NK-92 treated with Interleukin-12 subunit alpha and Interleukin-12 subunit beta, amount 100 ng/mL, for 24 hours (cell line): ENCODE results near the gene MCEE.
A peak's percentile ranks its signal among the peaks of the same experiment; 100 is the strongest.
"Not testable (repeated sequence)": the region's sequence is repeated elsewhere in the genome, so short reads cannot be mapped to it uniquely, and the experiment has no call there.

Experiments used
- DNase-seq: peaks from one replicate; lab custom pipeline; 2025; lab: John Stamatoyannopoulos, UW

Gene MCEE

DNA sequence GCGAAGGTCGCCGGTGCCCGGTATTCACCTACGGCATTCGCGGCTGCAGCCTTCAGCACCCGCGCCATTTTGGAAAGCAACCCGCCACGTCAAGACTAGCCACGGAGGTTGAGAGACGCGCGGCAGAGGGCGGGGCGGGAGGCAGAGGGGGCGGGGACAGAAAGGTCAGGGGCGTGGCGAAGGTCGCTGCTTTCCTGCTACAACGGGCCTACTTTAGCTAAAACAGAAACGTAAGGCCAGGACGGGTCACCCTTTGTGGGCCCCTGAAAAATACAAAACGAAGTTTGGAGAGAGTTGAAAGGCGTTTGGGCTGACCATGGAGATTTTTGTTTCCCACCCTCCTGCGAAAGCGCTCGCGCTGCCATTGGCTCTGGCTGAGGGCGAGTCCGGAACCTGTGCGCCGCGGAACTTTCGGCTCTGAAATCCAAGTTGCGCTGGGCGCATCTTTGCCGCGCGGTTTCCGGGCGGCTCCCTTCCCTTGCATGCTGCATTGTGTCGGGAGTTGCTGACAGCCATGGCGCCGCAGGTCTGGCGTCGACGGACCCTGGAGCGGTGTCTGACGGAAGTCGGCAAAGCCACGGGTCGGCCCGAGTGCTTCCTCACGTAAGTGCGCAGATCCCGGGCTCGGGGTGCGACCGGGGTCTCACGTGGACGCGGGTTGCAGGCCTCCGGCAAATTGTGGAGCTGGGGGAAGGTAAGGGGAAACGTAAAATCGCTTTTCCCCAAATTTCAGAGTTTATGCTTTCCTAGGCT is at the start of gene MCEE, which contains the start of gene MPHOSPH10:
Gene MCEE (minus strand): TSS at position 78 of the 753 bp plus-strand sequence. CDS start 10 bp downstream, at position 68.
Gene MPHOSPH10 (plus strand): TSS at position 483 of the 753 bp plus-strand sequence. CDS start 32 bp downstream, at position 515.
- DNase-seq: peak; percentile 81

DNA sequence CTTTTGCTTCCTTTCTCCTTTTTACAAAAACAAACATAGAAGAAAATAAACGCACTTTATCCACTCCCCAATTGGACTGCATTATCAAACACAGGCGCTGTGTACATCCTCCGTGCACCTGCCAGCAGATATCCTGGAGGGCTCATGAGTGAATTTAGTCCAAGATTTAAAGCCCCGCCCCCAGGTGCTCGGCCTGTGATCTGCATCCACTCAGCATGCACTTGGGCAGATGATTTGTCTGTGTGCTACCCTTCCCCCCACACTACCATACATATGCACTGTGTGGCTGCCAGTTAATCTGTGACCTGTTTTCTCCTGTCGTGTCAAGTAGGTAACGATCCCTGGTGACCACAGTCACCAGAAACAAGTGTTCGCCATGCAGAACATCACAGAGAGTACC is 48.8 kb upstream of the MCEE start:
- not testable (repeated sequence) for DNase-seq

DNA sequence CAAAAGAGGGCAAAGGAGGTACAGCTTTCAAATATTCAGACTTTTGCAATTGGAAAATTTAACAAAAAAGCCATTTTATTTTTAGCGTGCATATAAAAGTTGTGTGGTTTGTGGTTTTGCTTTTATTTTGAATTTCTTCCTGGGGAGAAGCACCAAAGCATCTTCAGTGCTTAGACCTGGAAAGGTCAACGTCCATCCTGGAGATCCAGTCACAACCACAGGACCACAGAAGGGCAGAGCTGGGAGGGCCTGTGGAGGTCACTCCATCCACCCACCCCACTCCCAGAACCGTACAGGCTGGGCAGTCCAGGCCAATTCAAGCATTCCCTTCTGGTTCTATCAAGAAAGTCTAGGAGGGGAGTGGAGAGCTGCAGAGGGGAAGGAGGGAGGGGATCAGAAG is 44.2 kb upstream of the MCEE start:
- no peak for DNase-seq

DNA sequence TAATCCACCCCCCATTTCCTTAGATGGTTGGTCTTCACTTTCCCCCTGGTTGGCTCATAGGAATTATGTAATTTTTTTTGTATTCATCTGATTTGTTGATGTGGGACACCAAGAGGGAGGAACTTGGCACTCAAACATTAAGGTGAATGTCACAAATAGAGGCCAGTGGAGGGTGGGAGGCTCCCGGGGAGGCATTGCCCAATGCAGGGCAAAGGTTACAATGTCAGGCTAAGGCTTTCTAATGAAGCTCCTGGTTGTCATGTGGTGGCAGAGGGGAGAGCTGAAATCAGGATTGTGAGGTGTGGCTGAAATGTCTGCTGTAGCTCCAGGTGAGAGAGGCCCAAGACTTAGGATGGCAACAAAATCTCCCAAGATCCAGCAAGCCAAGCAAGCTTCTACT is 43.1 kb upstream of the MCEE start:
- DNase-seq: no peak

DNA sequence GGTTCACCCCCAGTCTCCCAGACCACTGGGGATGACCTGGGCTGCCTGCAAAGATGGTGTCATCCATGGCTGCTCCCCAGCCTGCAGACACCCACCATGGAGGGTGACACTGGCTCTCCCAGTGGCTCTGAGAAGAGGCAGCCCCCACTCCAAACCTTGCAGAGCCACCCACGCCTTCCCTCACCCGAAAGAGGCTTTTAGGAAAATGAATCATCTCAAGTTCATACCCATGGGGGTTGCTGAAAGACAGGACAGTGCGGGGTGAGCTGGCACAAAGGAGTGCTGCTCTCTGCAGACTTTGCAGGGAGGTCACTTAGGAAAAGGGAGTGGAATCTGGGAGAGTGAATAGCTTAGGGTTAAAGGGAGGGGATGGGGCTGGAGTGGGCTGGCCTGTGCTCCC is 36.8 kb upstream of the MCEE start:
- DNase-seq: no peak

DNA sequence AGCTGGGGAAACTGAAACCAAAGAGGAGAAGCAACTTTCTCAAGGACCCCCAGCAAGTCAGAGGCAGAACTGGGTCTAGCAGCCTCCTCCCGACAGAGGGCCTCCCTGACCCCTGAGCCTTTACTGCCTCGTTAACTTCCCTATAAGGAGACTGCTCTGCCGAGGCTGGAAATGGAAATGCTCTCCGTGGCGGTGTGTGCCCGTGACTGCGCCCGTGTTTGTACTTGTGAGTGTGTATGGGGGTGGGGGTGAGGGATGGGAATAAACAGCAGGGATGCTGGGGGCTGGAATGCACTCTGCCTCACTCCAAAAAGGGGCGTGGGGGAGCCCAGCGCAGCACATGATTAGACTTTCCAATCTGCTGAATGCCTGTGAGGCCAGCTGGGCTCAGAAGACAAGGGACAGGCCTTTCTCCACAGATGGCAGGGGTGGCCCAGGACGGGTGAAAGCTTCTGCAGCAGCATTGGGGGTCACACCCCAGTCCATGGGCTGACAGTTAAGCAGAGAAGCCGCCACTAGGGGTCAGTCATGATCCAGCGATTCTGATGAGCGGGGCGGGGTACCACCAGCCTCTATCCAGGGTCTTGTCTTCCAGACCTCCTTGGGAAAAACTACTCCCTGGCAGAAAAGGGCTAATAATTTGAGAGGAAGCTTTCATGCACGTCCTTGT is 27.2 kb upstream of the MCEE start:
- peak; percentile 13 for DNase-seq

DNA sequence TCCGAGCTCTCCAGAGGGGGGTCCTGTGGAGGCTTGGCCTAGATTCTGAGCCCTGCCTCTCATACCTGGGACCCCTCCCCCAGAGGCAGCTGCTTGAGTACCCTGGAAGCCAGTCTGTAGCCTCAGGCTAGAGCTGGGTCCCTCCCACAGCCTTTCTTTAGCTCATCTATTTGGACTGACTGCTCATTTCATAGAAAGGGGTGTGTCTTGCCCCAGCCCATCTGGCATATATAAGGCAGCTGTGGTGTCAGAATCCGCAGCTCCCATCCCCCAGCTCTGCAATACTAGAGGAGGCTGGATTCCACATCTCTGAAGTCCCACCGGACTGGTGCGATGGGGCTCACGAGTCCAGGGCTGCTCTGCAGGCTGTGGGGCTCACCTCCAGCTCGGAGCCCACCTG is 26.5 kb upstream of the MCEE start:
- DNase-seq: no peak

DNA sequence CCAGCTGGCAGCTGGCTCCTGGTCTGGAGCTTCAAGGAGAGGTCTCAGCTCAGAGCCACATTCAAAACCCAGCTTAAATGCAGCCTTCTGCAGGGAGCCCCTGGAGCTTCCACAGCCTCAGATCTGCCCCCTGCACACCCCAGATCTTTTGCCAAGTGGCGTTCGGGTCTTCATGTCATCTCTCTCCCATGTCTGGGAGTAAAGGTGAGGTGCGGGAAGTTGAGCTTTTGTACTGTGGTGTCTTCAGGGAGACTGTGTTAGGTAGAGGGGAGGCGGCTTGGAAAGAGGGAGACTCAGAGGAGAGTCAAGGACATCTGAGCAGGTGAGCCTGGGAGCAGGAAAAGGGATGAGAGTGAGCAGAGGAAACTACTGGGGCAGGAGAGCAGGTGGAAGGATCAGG is 25.8 kb upstream of the MCEE start:
- no peak for DNase-seq

DNA sequence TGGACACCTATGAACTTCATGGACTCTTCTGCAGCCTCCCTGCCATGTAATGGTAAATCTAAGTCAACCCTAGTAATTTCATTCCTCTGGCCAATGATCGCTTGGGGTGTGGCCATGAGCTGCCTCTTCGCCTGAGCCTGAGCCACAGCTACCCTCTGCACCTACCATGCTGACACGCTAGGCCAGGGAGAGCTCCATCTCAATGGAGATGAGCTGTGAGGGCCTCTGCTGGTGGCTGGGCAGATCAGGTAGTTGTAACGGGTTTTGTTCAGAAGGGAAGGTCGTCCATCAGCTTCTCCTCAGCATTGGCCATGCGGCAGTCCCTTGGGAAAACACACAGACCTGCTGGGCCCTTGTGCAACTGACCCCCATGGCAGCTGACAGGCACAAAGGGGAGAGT is 24.8 kb upstream of the MCEE start:
- peak; percentile 8 for DNase-seq

DNA sequence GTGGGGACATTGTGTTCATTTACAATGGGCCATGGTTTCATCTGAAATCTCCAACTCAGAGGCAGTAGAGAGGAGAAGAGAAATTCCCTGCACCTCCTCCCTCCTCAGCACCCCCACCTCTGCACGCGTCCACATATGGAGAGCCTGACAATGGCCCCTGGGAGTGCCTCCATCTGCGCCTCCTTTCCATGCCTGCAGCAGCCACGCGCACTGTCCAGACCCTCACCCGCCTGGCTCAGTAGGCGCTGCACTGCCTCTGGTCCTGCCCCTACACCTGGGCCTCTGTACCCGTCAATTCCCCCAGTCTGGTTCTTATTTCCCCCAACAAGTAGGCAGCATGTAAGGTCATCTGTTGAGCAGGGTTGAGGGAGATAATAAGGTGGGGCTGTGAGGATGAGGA is 24.2 kb upstream of the MCEE start:
- DNase-seq: no peak

DNA sequence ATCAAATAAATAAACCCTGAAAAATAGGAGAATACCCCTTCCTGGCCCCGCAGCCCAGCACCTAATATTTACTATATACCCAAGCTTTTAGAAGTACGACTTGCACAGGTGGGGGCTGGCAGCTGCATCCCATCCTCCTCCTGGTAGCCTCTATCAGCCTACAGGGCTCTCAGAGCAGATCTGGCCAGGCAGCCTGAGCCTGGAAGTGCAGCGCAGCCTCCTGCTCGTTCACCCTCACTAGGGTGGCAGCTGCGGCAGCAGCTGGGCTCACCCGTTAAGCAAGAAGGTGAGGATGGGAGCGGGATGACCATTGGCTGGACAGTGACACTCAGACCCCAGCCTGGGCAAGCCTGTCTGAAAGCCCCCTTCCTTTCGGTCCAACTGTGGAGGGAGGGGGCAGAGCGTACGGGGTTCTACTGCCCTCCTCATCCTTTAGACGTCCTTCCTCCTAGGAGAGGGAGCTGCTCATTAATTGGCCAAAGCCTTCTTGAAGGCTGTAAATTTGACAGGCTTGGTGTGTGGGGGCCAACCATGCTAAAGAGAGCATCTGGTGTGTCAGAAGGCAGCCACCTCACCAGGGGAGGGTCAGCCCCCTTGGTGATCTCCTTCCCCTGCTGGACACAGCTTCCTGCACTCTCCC is 23.7 kb upstream of the MCEE start:
- DNase-seq: no peak

DNA sequence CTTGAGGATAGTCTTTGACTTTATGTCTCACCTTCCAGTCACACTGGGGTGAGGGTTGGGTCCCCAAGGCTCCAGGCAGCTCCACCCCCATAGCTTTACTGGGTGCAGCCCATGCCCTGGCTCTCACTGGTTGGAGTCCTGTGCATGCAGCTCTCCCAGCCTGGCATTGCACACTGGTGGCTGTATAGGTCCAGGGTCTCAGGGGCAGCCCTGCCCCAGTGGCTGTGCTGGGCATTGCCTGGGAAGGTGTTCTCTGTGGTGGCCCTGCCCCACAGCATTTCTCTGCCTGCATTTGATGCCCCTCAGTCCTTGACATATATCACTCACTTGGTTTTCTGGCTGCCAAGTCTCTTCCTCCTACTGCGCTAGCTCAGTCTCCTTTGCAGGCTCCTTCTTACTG is 21.6 kb upstream of the MCEE start:
- no peak for DNase-seq

DNA sequence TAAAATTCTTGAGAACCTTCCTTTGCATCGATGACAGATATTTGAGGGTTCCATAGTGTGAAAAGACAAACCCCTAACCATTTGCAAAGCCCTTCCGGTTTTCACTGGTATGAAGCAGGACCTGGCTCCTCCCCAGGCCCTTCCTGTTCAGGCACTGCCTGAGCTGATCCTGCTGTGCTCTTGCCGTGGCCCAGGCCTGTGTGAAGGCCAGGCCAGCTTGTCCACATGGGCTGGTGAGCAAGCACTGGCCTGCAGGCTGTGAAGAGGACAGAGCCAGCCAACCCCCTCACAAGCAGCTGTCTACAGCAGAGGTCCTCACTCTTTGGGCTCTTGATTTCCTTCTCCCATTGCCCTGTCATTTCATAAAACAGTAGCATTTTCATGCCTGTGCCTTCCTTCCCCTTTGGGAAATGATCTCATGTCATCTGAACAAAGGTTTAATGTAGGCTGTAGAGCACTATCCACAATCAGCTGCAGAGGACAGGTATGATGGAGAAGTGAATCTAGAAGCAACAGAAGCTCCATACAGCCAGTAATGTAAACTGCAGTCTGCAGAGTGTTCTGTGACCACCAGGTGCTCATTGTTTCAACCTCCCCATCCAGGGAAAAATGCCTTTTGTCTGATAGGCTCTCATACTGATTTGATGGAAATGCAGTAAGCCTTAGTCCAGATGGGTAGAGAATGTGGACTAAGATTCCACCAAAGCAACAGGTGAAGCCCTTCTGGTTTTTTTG is 20.2 kb upstream of the MCEE start:
- no peak for DNase-seq

DNA sequence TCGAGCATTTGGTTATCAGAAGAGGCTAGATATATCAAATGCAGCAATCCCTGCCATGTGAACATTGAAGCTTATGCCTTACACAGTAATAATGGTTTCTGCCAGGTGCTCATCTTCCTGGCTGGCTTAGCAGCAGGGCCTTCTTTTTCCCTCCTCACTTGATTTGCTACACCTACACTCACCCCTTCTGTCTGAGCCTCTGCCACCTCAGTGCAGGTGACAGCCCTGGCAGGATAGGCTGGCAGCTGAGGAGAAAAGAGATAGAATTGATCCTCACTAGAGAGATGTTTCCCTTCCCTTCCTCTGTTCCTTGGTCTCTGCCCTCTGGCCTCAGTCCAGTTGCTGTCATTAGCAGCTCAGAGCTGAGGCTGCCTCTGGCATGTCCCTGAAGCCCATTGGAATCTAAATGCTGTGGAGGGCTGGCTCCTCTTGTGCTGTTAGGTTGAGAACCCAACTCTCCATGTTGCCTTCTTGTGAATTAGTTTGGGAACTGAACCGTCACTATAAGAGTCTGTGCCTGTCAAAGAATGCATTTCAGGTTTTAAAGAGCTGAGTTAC is 18.6 kb upstream of the MCEE start:
- DNase-seq: no peak

DNA sequence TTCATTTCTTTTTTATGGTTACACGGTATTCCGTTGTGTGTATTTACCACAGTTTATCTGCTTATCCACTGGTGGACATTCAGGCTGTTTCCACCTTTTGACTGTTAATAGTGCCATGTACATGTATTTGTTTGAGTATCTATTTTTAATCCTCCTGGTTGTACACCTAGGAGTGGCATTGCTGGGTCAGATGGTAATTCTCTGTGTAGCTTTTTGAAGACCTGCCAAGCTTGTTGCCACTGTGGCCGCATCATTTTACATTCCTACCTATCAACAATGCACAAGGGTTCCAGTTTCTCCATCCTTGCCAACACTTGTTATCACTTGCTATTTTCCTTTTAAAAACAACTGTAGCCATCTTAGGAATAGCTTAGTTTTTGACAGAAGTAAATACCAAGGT is 13.8 kb upstream of the MCEE start:
- no peak for DNase-seq

DNA sequence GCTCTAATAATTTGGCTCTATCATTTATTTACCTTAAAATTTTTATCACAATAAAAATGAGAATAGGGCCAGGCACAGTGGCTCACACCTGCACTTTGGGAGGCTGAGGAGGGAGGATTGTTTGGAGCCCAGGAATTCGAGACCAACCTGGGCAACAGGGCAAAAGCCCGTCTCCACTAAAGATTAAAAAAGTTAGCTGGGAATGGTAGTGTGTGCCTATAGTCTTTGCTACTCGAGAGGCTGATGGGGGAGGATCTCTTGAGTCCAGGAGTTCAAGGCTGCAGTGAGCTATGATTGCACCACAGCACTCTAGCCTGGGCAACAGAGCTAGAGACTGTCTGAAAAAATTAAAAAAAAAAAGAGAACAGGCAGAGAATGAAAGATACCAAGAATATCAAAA is 6.1 kb upstream of the MCEE start:
- no peak for DNase-seq

DNA sequence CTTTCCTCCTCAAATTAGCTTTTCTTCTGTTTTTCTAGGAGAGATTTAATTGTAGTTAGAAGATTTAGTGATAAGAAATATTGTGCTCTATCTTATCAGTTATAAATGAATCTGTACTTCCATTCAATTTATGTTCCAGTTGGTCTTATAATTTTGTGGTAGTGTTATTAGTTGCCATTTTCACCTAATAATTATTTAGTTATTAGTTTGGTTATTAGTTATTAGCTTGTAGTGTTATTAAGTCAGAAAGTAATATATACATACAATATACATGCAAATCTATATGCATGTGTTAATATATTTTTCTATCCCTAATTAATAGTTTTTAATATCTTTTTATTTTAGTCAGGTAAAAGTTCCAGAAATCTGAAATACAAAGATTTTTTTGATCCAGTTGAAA is 3.6 kb upstream of the MCEE start:
- DNase-seq: no peak

DNA sequence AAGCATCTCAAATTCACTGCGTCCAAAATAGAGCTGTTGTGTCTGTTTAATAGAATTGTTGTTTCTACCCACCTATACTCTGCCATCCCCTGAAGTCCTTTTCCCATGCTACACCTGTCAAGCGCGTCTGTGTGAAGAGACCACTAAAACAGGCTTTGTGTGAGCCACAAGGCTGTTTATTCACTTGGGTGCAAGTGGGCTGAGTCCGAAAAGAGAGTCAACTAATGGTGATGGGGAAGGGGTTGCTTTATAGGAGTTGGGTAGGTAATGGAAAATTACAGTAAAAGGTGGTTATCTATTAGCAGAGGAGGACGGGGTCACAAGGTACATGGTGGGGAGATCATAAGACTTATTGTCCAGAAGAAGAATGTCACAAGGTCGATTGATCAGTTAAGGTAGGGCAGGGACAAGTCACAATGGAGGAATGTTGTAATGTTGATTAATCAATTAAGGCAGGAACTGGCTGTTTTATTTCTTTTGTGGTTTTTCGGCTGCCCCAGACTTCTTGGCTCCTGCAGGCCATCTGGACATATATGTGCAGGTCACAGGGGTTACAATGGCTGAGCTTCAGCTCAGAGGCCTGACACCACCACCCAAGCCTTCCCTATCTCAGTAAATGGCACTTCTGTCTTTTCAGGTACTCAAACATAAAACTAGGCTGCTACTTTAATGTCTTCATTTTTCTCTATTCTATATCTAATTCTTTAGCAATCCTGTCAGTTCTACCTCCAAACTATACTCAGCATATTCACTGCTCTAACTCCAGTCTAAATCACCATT is 1.5 kb upstream of the MCEE start:
- not testable (repeated sequence) for DNase-seq

DNA sequence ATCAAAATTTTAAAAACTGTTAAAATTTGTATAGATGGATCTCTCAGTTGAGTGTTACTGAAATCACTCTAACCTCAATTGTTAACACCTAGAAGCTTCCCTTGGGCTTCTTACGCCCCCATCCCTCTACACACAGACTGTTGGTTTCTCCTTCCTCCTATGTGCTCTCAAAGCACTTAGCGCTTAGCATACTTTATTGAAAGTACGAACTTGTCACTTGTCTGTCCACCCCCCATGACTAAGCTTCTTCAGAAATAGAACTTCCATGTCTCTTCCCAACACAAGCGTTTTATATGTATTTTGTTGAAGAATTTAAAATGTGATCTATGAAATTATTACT is 846 bp upstream of the MCEE start:
- no peak for DNase-seq

DNA sequence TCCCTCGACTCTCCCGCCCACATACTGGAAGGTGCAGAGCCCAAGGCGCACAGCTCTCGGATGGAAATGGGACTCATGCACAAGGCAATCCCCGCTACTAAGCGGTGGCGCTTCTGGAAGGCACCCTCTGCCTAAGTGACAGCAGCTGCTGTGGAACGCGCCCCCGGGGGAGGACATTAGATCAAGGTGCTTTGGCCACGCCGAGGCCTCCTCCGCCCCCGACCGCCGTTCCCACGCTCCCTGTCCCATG is 202 bp downstream of the MCEE start:
- DNase-seq: no peak

DNA sequence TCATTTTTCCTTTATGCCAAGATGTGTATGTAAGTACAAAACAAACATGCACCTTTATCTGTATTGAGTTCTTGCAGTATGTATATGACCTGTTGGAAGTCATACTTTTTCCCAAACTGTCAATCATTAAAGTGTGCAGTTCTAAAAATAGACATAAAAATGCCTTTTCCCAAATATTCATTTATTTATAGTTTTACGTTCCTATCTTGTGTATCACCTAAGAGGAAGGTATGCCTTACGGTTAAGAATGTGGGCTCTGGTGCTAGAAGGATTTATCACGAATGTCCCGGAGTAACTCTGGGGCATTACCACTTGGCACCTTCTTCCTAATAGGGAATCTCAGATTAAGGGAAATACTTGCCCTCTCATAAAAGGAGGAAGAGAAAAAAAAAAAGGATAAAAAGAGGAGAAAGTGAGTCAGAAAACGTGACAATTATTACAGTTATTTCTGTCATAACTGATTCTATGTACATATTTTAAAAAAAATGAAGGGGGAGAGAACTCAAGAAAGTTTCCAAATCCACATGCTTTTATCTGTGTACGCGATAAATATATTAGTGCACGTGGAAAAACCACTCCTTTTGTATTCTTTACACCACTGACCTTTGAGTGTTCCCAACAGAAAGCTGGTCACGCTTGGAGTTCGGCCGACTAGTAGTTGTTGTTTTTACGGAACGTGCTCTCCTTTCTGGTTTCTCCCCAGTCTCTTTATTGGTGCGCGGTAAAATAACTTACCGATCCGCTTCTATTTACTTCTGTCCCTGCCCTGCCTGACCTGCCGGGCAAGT is 721 bp downstream of the MCEE start:
- no peak for DNase-seq
